Astrocyte (in vitro differentiated cells and primary cell): ENCODE results near the gene CIC. TPM values are rescaled to one million over a fixed set of nuclear protein-coding genes. Genes with fewer than 3 reads are reported as not detected.

Source experiments
- DNase-seq: peaks from one replicate; pipeline ENCODE4 v3.0.0-alpha.2; 2010; ENCODE audit warnings: low read depth
- FAIRE-seq: peaks from 2 replicates; lab custom pipeline; 2011; peaks lifted over from hg19 to GRCh38; lab: Jason Lieb, UNC
- H2AFZ ChIP-seq: 2 replicates; pipeline ENCODE4 v1.6.0; 2012; ENCODE audit warnings: low read depth, low read length, inconsistent platforms
- H3K27ac ChIP-seq: 2 replicates; pipeline ENCODE4 v1.5.1; 2011; ENCODE audit warnings: low read depth, low read length, inconsistent platforms
- H3K27me3 ChIP-seq: 2 replicates; pipeline ENCODE4 v1.6.0; 2011; ENCODE audit warnings: low read length, inconsistent platforms; ENCODE audit not compliant: insufficient read depth
- H3K36me3 ChIP-seq: 2 replicates; pipeline ENCODE4 v1.5.1; 2011; ENCODE audit warnings: low read length, inconsistent platforms; ENCODE audit not compliant: insufficient read depth
- H3K4me1 ChIP-seq: 2 replicates; pipeline ENCODE4 v1.5.1; 2011; ENCODE audit warnings: low read length, inconsistent platforms; ENCODE audit not compliant: insufficient read depth
- H3K4me2 ChIP-seq: 2 replicates; pipeline ENCODE4 v1.6.0; 2012; ENCODE audit warnings: low read length, inconsistent platforms
- H3K4me3 ChIP-seq: 2 replicates; pipeline ENCODE4 v1.5.1; 2011; ENCODE audit warnings: low read depth, mild to moderate bottlenecking, low read length, inconsistent platforms; ENCODE audit not compliant: insufficient read depth
- H3K79me2 ChIP-seq: 2 replicates; pipeline ENCODE4 v1.6.0; 2012; ENCODE audit warnings: mild to moderate bottlenecking, low read length, inconsistent platforms; ENCODE audit not compliant: insufficient read depth
- H3K9ac ChIP-seq: 2 replicates; pipeline ENCODE4 v1.6.0; 2012; ENCODE audit warnings: mild to moderate bottlenecking, low read length, inconsistent platforms
- H3K9me3 ChIP-seq: 2 replicates; pipeline ENCODE4 v1.5.1; 2012; ENCODE audit warnings: low read depth, mild to moderate bottlenecking, low read length, inconsistent platforms; ENCODE audit not compliant: insufficient read depth
- H4K20me1 ChIP-seq: 2 replicates; pipeline ENCODE4 v1.6.0; 2012; ENCODE audit warnings: low read length, inconsistent platforms; ENCODE audit not compliant: insufficient read depth
- H3K27ac Mint-ChIP-seq: one replicate; pipeline ENCODE4 v1.8.0; 2021; ENCODE audit warnings: mild to moderate bottlenecking, mixed read lengths; ENCODE audit not compliant: unreplicated experiment
- H3K27me3 Mint-ChIP-seq: one replicate; pipeline ENCODE4 v1.8.0; 2021; ENCODE audit warnings: low read depth, mixed read lengths; ENCODE audit not compliant: unreplicated experiment
- H3K36me3 Mint-ChIP-seq: one replicate; pipeline ENCODE4 v1.8.0; 2021; ENCODE audit warnings: low read depth, mixed read lengths; ENCODE audit not compliant: unreplicated experiment
- H3K4me1 Mint-ChIP-seq: one replicate; pipeline ENCODE4 v1.8.0; 2021; ENCODE audit warnings: low read depth, mixed read lengths; ENCODE audit not compliant: unreplicated experiment
- H3K4me3 Mint-ChIP-seq: one replicate; pipeline ENCODE4 v1.8.0; 2021; ENCODE audit warnings: mild to moderate bottlenecking, moderate library complexity, mixed read lengths; ENCODE audit not compliant: unreplicated experiment
- H3K9me3 Mint-ChIP-seq: one replicate; pipeline ENCODE4 v1.8.0; 2021; ENCODE audit warnings: mild to moderate bottlenecking, mixed read lengths; ENCODE audit not compliant: unreplicated experiment
- CTCF ChIP-seq: IDR thresholded peaks from 2 replicates; pipeline ENCODE4 v1.5.1; 2011; ENCODE audit warnings: low read depth, mild to moderate bottlenecking, inconsistent platforms, low read length, moderate library complexity; ENCODE audit not compliant: insufficient read depth
- EZH2 ChIP-seq: IDR thresholded peaks from 2 replicates; pipeline ENCODE4 v1.6.1; 2012; ENCODE audit warnings: mild to moderate bottlenecking, low read length, inconsistent platforms; ENCODE audit not compliant: insufficient read depth
- total RNA-seq: library from RNA; stranded (reverse); gene quantifications from 2 replicates; pipeline ENCODE4 v1.2.1, GENCODE V29; 2021

Gene CIC
- total RNA-seq, 1 donor from 2014 or later, result 78.5 TPM

GRCh38 chr19:42279155-42279901 lies 10.3 kb downstream of the CIC start:
- H3K27ac Mint-ChIP-seq, result peak overlapping the region; percentile 83
- Histone ChIP-seq H3K4me1 (peaks cover 62% of the 10 kb centered on the region), H3K79me2 (peaks cover 69% of the 10 kb centered on the region), H3K4me3 (peak overlapping the region; percentile 76), H4K20me1 (peaks cover 59% of the 10 kb centered on the region), H2AFZ (no peak overlapping the region), H3K9ac (peak overlapping the region; percentile 82), H3K27ac (peak overlapping the region; percentile 84), H3K4me2 (peak overlapping the region; percentile 94), H3K9me3 (no peaks in the 10 kb centered on the region), H3K36me3 (peaks cover 6% of the 10 kb centered on the region), H3K27me3 (no peaks in the 10 kb centered on the region)
- no peak for TF ChIP-seq EZH2
- TF ChIP-seq CTCF, result no peak
- peak overlapping the region; percentile 88 for H3K4me3 Mint-ChIP-seq
- peaks cover 46% of the 10 kb centered on the region for H3K4me1 Mint-ChIP-seq
- H3K9me3 Mint-ChIP-seq, result no peaks in the 10 kb centered on the region
- FAIRE-seq (no peak), DNase-seq (no peak)
- no peaks in the 10 kb centered on the region for H3K27me3 Mint-ChIP-seq
- H3K36me3 Mint-ChIP-seq, result peaks cover 13% of the 10 kb centered on the region

- Histone ChIP-seq H3K36me3 (peaks cover under 1% of the 10 kb centered on the region), H3K27ac (peak overlapping the region; percentile 84), H3K4me2 (peak overlapping the region; percentile 94), H3K4me3 (peak overlapping the region; percentile 76), H3K27me3 (no peaks in the 10 kb centered on the region), H4K20me1 (peaks cover 57% of the 10 kb centered on the region), H3K4me1 (peaks cover 66% of the 10 kb centered on the region), H3K9ac (peak overlapping the region; percentile 82), H2AFZ (peak overlapping the region; percentile 45), H3K79me2 (peaks cover 68% of the 10 kb centered on the region), H3K9me3 (no peaks in the 10 kb centered on the region)
- DNase-seq, result peak; percentile 82
- peaks cover 45% of the 10 kb centered on the region for H3K4me1 Mint-ChIP-seq
- no peaks in the 10 kb centered on the region for H3K27me3 Mint-ChIP-seq
- FAIRE-seq, result no peak
- peak overlapping the region; percentile 88 for H3K4me3 Mint-ChIP-seq
- TF ChIP-seq CTCF (peak; percentile 68), EZH2 (no peak)
- peak overlapping the region; percentile 83 for H3K27ac Mint-ChIP-seq
- H3K36me3 Mint-ChIP-seq, result peaks cover 9% of the 10 kb centered on the region
- H3K9me3 Mint-ChIP-seq, result no peaks in the 10 kb centered on the region
Observed at GRCh38 chr19:42279902-42280814, 11.1 kb downstream of the CIC start.
